Measurements from ENCODE around the gene SAMD7. TPM values are rescaled to one million over a fixed set of nuclear protein-coding genes. Genes with fewer than 3 reads are reported as not detected.

Gene SAMD7
- total and polyA plus RNA-seq, 2 of the 13 experiments (the other 11 are each of a cell fraction or from before 2014, with no cell fraction given), result not detected

DNA sequence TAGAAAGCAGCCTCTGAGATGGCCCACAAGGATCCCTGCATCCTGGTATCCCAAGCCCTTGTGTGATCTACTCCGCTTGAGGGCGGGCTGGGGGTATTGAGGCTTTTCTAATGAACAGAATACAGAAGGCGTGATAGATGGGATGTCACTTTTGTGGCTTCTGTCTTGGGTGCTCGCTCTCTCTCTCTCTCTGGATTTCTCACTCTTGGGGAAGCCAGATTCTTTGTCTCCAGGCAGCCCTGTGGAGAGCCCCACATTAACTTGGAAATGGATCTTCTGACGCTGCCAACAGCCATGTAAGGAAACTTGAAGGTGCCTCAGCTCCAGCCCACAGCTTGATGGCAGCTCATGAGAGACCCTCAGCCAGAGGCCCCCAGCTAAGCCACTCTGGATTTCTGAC lies 28.4 kb downstream of the SAMD7 start:
- no peaks in the 10 kb centered on the region for H3K79me2 ChIP-seq (ENCODE audit: insufficient read depth, low read length)
- no peak overlapping the region for H3K27ac ChIP-seq (ENCODE audit: extremely low read length, insufficient read depth, low read length)
- in situ Hi-C loops (cut with HindIII; ENCODE audit: extremely low pct_ligation_motif_present, low pct_unique_long_range_greater_than_20kb), result no loop called here
- 0% methylated on average over 3 of the region's 5 CpGs for WGBS (ENCODE audit: low lambda C conversion rate)
- H3K27me3 ChIP-seq (ENCODE audit: control insufficient read depth in 1 of 2, insufficient read depth in 2 of 2, low read length in 2 of 2), result peaks cover 0 to 5% of the 10 kb centered on the region in 2 experiments; a peak in 2 of 5 replicates
- H3K4me3 ChIP-seq (replicated peaks in 1 of 3; ENCODE audit: insufficient read depth in 1 of 3, low read depth in 2 of 3, low read length in 3 of 3), result no peak overlapping the region
- no peaks in the 10 kb centered on the region for H3K9me3 ChIP-seq (ENCODE audit: low read length)
- CTCF ChIA-PET (ENCODE audit: low intra/inter-chr PET ratio, low total read pairs), result no interaction called here
- H3K36me3 ChIP-seq (replicated peaks in 1 of 2; ENCODE audit: control insufficient read depth in 1 of 2, insufficient read depth in 2 of 2, low read length in 2 of 2), result no peaks in the 10 kb centered on the region
- H3K4me2 ChIP-seq (ENCODE audit: low read depth, low read length), result no peak overlapping the region
- H2AFZ ChIP-seq (ENCODE audit: low read length), result no peak overlapping the region
- ATAC-seq (no peak), FAIRE-seq (no peak), DNase-seq (ENCODE audit: low spot score) (no peak)
- H3K9ac ChIP-seq (ENCODE audit: insufficient read depth, low read depth, low read length), result no peak overlapping the region
- intact Hi-C loops (cut with micrococcal nuclease; ENCODE audit: unreplicated experiment), result no loop called here
- H4K20me1 ChIP-seq (ENCODE audit: insufficient read depth, low read length), result no peaks in the 10 kb centered on the region
- POLR2A ChIA-PET, result no interaction called here
- H3K4me1 ChIP-seq (ENCODE audit: insufficient read depth, low read length), result no peaks in the 10 kb centered on the region
- BruUV-seq (replicated peaks), result no TSS peak
- TF ChIP-seq PHF20 (CRISPR knock-in tag; IDR thresholded peaks at IDR 0.05) (no peak), SAFB2 (CRISPR knock-in tag; IDR thresholded peaks at IDR 0.05; ENCODE audit: borderline replicate concordance, low read depth) (no peak), ZSCAN9 (CRISPR knock-in tag; IDR thresholded peaks at IDR 0.05; ENCODE audit: borderline replicate concordance) (no peak), ZNF569 (CRISPR knock-in tag; IDR thresholded peaks at IDR 0.05; ENCODE audit: borderline replicate concordance) (no peak), HES4 (CRISPR knock-in tag; IDR thresholded peaks at IDR 0.05; ENCODE audit: borderline replicate concordance) (no peak), MIER3 (CRISPR knock-in tag; IDR thresholded peaks at IDR 0.05; ENCODE audit: borderline replicate concordance) (no peak), CREB1 (IDR thresholded peaks at IDR 0.05) (no peak), CREB1 (CRISPR knock-in tag; IDR thresholded peaks at IDR 0.05) (no peak), TCF7L2 (IDR thresholded peaks at IDR 0.05; ENCODE audit: low read depth, low read length) (no peak), MAFG (CRISPR knock-in tag; IDR thresholded peaks at IDR 0.05) (no peak), SP1 (IDR thresholded peaks at IDR 0.05) (no peak), SP1 (CRISPR knock-in tag; IDR thresholded peaks at IDR 0.05) (no peak), SKI (IDR thresholded peaks at IDR 0.05; ENCODE audit: partially characterized antibody) (no peak), ZBTB42 (CRISPR knock-in tag; IDR thresholded peaks at IDR 0.05) (no peak), EP300 (IDR thresholded peaks at IDR 0.05; ENCODE audit: low read depth in 2 of 2, low read length in 2 of 2) (no peak), EP300 (CRISPR knock-in tag; IDR thresholded peaks at IDR 0.05; ENCODE audit: borderline replicate concordance) (no peak), ZNF292 (CRISPR knock-in tag; IDR thresholded peaks at IDR 0.05; ENCODE audit: borderline replicate concordance, low read depth) (no peak), ARNT (IDR thresholded peaks at IDR 0.05) (no peak)
- TF ChIP-seq, protein P1, sequence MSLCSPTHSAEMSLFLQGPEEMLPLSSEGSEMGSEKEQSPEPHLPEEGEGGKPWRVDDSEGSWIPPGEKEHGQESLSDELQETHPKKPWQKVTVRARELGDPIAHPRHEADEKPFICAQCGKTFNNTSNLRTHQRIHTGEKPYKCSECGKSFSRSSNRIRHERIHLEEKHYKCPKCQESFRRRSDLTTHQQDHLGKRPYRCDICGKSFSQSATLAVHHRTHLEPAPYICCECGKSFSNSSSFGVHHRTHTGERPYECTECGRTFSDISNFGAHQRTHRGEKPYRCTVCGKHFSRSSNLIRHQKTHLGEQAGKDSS (CRISPR knock-in tag; IDR thresholded peaks at IDR 0.05; ENCODE audit: borderline replicate concordance, low read depth), result no peak
- TF ChIP-seq, protein P2, sequence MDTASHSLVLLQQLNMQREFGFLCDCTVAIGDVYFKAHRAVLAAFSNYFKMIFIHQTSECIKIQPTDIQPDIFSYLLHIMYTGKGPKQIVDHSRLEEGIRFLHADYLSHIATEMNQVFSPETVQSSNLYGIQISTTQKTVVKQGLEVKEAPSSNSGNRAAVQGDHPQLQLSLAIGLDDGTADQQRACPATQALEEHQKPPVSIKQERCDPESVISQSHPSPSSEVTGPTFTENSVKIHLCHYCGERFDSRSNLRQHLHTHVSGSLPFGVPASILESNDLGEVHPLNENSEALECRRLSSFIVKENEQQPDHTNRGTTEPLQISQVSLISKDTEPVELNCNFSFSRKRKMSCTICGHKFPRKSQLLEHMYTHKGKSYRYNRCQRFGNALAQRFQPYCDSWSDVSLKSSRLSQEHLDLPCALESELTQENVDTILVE (CRISPR knock-in tag; IDR thresholded peaks at IDR 0.05), result no peak
- TF ChIP-seq, protein P3, sequence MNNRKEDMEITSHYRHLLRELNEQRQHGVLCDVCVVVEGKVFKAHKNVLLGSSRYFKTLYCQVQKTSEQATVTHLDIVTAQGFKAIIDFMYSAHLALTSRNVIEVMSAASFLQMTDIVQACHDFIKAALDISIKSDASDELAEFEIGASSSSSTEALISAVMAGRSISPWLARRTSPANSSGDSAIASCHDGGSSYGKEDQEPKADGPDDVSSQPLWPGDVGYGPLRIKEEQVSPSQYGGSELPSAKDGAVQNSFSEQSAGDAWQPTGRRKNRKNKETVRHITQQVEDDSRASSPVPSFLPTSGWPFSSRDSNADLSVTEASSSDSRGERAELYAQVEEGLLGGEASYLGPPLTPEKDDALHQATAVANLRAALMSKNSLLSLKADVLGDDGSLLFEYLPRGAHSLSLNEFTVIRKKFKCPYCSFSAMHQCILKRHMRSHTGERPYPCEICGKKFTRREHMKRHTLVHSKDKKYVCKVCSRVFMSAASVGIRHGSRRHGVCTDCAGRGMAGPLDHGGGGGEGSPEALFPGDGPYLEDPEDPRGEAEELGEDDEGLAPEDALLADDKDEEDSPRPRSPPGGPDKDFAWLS (CRISPR knock-in tag; IDR thresholded peaks at IDR 0.05; ENCODE audit: borderline replicate concordance), result no peak
- TF ChIP-seq, protein P4, sequence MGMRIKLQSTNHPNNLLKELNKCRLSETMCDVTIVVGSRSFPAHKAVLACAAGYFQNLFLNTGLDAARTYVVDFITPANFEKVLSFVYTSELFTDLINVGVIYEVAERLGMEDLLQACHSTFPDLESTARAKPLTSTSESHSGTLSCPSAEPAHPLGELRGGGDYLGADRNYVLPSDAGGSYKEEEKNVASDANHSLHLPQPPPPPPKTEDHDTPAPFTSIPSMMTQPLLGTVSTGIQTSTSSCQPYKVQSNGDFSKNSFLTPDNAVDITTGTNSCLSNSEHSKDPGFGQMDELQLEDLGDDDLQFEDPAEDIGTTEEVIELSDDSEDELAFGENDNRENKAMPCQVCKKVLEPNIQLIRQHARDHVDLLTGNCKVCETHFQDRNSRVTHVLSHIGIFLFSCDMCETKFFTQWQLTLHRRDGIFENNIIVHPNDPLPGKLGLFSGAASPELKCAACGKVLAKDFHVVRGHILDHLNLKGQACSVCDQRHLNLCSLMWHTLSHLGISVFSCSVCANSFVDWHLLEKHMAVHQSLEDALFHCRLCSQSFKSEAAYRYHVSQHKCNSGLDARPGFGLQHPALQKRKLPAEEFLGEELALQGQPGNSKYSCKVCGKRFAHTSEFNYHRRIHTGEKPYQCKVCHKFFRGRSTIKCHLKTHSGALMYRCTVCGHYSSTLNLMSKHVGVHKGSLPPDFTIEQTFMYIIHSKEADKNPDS (CRISPR knock-in tag; IDR thresholded peaks at IDR 0.05), result no peak
